Naive thymus-derived CD4-positive, alpha-beta T cell (primary cell): ENCODE measurements around the gene LDB2. TPM values are rescaled to one million over a fixed set of nuclear protein-coding genes. Genes with fewer than 3 reads are reported as not detected.

ENCODE experiments used
- ATAC-seq: fragments of 150-1000 bp; cut with Tn5 transposase; 2 replicates; pipeline ENCODE4 v1.10.0; 2021; ENCODE audit warnings: mild to moderate bottlenecking, moderate library complexity
- CTCF ChIA-PET: fragments of 350-600 bp; sonication (Branson Sonifier 250); formaldehyde crosslinking; loops from one replicate; lab custom pipeline; 2021; ENCODE audit warnings: antibody characterized with exemption; lab: Charles Lee
- POLR2A ChIA-PET: fragments of 350-600 bp; sonication (Branson Sonifier 250); formaldehyde crosslinking; loops from one replicate; lab custom pipeline; 2021; ENCODE audit warnings: antibody characterized with exemption, inconsistent platforms; lab: Charles Lee
- DNase-seq, 9 donors: peaks; one replicate each; pipeline versions ENCODE4 v3.0.0 to v3.0.0-alpha.2; 2020 to 2022; ENCODE audit warnings: mixed read lengths in 1 of 9
- H3K27ac ChIP-seq: one replicate; pipeline ENCODE4 v1.7.0; 2013; ENCODE audit warnings: mild to moderate bottlenecking, low read depth, low read length, moderate library complexity
- H3K27me3 ChIP-seq, 2 donors: one replicate each; pipeline ENCODE4 v1.7.0; 2013; ENCODE audit warnings: low read length in 2 of 2, mild to moderate bottlenecking in 2 of 2, moderate library complexity in 2 of 2; ENCODE audit not compliant: control insufficient read depth in 2 of 2, insufficient read depth in 2 of 2
- H3K36me3 ChIP-seq, 3 experiments: 1 replicate in 2 of 3; 2 replicates in 1 of 3; pipeline ENCODE4 v1.7.0; 2013; ENCODE audit warnings: low read length in 3 of 3, mild to moderate bottlenecking in 3 of 3, moderate library complexity in 1 of 3; ENCODE audit not compliant: insufficient read depth in 3 of 3, control insufficient read depth in 2 of 3
- H3K4me1 ChIP-seq, 2 donors: one replicate each; pipeline ENCODE4 v1.7.0; 2013; ENCODE audit warnings: low read length in 2 of 2, mild to moderate bottlenecking in 2 of 2, moderate library complexity in 1 of 2; ENCODE audit not compliant: control insufficient read depth in 2 of 2, insufficient read depth in 2 of 2
- H3K4me3 ChIP-seq: 2 replicates; pipeline ENCODE4 v1.7.0; 2013; ENCODE audit warnings: mild to moderate bottlenecking, low read length
- H3K9me3 ChIP-seq, 3 experiments: 1 replicate in 2 of 3; 2 replicates in 1 of 3; pipeline ENCODE4 v1.7.0; 2013; ENCODE audit warnings: low read length in 3 of 3; ENCODE audit not compliant: control insufficient read depth in 2 of 3
- H3K27ac Mint-ChIP-seq, 9 donors: one replicate each; pipeline ENCODE4 v1.8.0; 2020 to 2022; ENCODE audit warnings: mixed read lengths in 9 of 9, mild to moderate bottlenecking in 8 of 9, moderate library complexity in 5 of 9, inconsistent platforms in 2 of 9
- H3K27me3 Mint-ChIP-seq, 5 donors: one replicate each; pipeline ENCODE4 v1.8.0; 2021 to 2022; ENCODE audit warnings: mixed read lengths in 5 of 5, mild to moderate bottlenecking in 1 of 5
- H3K36me3 Mint-ChIP-seq, 5 donors: one replicate each; pipeline ENCODE4 v1.8.0; 2020 to 2022; ENCODE audit warnings: mixed read lengths in 5 of 5, mild to moderate bottlenecking in 3 of 5, inconsistent platforms in 1 of 5
- H3K4me1 Mint-ChIP-seq, 7 donors: one replicate each; pipeline ENCODE4 v1.8.0; 2020 to 2022; ENCODE audit warnings: mixed read lengths in 7 of 7, mild to moderate bottlenecking in 3 of 7, inconsistent platforms in 1 of 7
- H3K4me3 Mint-ChIP-seq, 10 donors: one replicate each; pipeline ENCODE4 v1.8.0; 2020 to 2022; ENCODE audit warnings: mild to moderate bottlenecking in 10 of 10, mixed read lengths in 10 of 10, moderate library complexity in 6 of 10, inconsistent platforms in 2 of 10
- H3K9me3 Mint-ChIP-seq, 11 donors: one replicate each; pipeline ENCODE4 v1.8.0; 2020 to 2022; ENCODE audit warnings: mixed read lengths in 11 of 11, mild to moderate bottlenecking in 4 of 11, inconsistent platforms in 1 of 11, moderate library complexity in 1 of 11
- intact Hi-C, 2 donors: fragments of 100-400 bp; cut with micrococcal nuclease; formaldehyde crosslinking; loops; one replicate each; pipeline ENCODE4 v1.15.1; 2023
- polyA plus RNA-seq, 2 donors: library from polyadenylated mRNA; unstranded; fragments of 300-500 nt; fragmentation: Illumina TruSeq; gene quantifications; one replicate each; pipeline ENCODE4 v1.2.3, GENCODE V29; 2021
- total RNA-seq, 6 experiments: library from RNA in 5 of 6; stranded (reverse) in 5 of 6; gene quantifications; 1 replicate in 5 of 6; 2 replicates in 1 of 6; pipeline ENCODE4 v1.2.3 and lab custom pipeline; 2021 to 2026

Gene LDB2
- total and polyA plus RNA-seq, 7 experiments from 2014 or later, result 0.29 to 1.5 TPM; not detected in 5

DNA sequence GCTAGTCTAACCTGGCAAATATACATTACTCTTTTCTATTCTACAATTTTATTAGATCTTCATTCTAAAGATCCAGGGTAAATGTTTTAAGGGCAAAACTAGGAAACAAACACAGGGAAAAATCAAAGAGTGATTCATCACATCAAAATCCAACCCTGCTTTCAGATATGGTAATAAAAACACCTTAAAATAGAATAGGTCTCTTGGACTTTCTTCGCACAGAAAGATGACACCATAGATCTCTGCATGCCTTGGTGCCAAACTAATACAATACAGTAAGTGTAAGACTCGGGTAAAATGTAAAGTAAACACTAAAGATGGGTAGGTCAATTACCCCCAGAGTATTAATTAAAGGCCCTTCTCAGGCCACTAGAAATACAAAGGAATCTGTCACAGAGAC, 34.2 kb downstream of the LDB2 start:
- Mint-ChIP-seq H3K4me3 (no peak overlapping the region), H3K27me3 (peaks cover 0 to 5% (median 0%) of the 10 kb centered on the region in 5 donors), H3K4me1 (no peaks in the 10 kb centered on the region), H3K9me3 (peaks cover 0 to 3% (median 0%) of the 10 kb centered on the region in 11 donors), H3K36me3 (peaks cover 0 to 4% (median 0%) of the 10 kb centered on the region in 5 donors), H3K27ac (no peak overlapping the region)
- POLR2A ChIA-PET, result no interaction called here
- CTCF ChIA-PET, result no interaction called here
- ATAC-seq (no peak), DNase-seq (no peak)
- intact Hi-C loops, result no loop called here
- Histone ChIP-seq H3K4me3 (no peak overlapping the region), H3K27ac (no peak overlapping the region), H3K36me3 (no peaks in the 10 kb centered on the region), H3K4me1 (no peaks in the 10 kb centered on the region), H3K27me3 (no peaks in the 10 kb centered on the region), H3K9me3 (no peaks in the 10 kb centered on the region)

DNA sequence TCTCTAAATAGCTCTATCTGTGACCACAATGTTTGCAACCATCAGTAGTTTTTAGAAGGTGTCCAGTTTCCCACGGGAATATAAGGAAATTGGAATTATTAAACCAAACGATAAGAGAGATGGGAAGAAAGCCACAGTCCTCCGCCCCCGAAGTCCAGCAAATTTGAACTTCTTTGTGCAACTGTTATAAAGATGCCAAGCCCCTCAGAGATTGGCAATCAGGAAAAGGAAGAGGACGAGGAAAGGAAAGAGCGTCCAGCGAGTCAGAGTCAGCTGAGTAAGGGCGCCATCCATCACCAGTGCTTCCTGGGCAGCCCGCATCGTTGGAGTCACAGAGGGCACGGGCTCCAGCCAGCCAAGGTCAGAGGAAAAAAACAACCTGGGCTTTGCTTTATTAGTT, 35.7 kb downstream of the LDB2 start:
- intact Hi-C loops, result no loop called here
- Mint-ChIP-seq H3K4me1 (no peaks in the 10 kb centered on the region), H3K27ac (no peak overlapping the region), H3K27me3 (peaks cover 0 to 5% (median 1%) of the 10 kb centered on the region in 5 donors), H3K9me3 (peaks cover 0 to 3% (median 0%) of the 10 kb centered on the region in 11 donors), H3K36me3 (peaks cover 0 to 4% (median 0%) of the 10 kb centered on the region in 5 donors), H3K4me3 (no peak overlapping the region)
- Histone ChIP-seq H3K36me3 (no peaks in the 10 kb centered on the region), H3K4me1 (no peaks in the 10 kb centered on the region), H3K4me3 (no peak overlapping the region), H3K27me3 (no peaks in the 10 kb centered on the region), H3K27ac (no peak overlapping the region), H3K9me3 (no peaks in the 10 kb centered on the region)
- POLR2A ChIA-PET, result no interaction called here
- CTCF ChIA-PET, result no interaction called here
- ATAC-seq (no peak), DNase-seq (no peak)

DNA sequence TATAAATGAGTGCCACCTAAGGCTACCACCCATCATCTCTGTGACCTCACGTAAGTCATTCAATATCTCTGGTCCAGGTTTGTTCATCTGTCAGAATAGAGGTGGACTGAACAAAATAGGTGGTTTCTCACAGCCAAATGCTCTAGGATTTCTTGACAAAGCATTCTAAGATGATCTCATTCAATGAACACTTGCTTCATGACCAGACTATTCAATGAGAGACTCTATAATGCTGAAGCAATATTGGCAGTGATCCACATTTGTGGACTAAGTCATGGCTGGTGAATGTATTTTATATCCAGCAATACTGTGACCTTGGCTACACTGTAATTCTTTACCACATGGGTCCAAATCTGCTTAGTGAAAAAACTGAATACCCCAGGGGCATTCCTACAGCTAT, 37.9 kb downstream of the LDB2 start:
- Histone ChIP-seq H3K36me3 (no peaks in the 10 kb centered on the region), H3K27ac (no peak overlapping the region), H3K4me1 (no peaks in the 10 kb centered on the region), H3K4me3 (no peak overlapping the region), H3K27me3 (no peaks in the 10 kb centered on the region), H3K9me3 (no peaks in the 10 kb centered on the region)
- H3K4me1 Mint-ChIP-seq, result no peaks in the 10 kb centered on the region
- no peak for ATAC-seq
- intact Hi-C loops, result no loop called here
- no peak overlapping the region for H3K27ac Mint-ChIP-seq
- H3K4me3 Mint-ChIP-seq, result no peak overlapping the region
- peaks cover 0 to 3% (median 0%) of the 10 kb centered on the region in 11 donors for H3K9me3 Mint-ChIP-seq
- peaks cover 0 to 4% (median 0%) of the 10 kb centered on the region in 5 donors for H3K36me3 Mint-ChIP-seq
- peaks cover 0 to 6% (median 5%) of the 10 kb centered on the region in 5 donors for H3K27me3 Mint-ChIP-seq
- ChIA-PET CTCF (no interaction called here), POLR2A (no interaction called here)
- DNase-seq, result no peak

DNA sequence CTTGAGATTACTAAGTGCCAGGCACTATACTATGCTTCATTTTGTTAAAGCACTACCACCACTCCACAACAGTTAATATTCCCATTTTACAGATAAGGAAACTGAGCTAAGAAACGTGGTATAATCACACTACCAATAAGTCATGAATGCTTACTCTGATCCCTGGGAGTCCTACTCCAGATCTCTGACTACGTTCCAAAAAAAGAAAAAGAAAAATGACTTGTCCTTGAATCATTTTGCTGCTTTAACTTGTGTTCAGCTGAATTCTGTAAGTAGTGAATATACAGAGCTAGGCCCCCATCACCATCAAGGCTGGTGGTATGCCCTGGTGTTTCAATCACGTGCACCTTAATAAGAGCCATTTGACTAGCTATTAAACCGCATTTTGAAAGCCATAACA, 39.4 kb downstream of the LDB2 start:
- Mint-ChIP-seq H3K4me1 (no peaks in the 10 kb centered on the region), H3K27me3 (peaks cover 0 to 6% (median 5%) of the 10 kb centered on the region in 5 donors), H3K36me3 (peaks cover 0 to 4% (median 0%) of the 10 kb centered on the region in 5 donors), H3K4me3 (no peak overlapping the region), H3K27ac (no peak overlapping the region), H3K9me3 (peaks cover 0 to 3% (median 0%) of the 10 kb centered on the region in 11 donors)
- Histone ChIP-seq H3K4me3 (no peak overlapping the region), H3K27ac (no peak overlapping the region), H3K9me3 (no peaks in the 10 kb centered on the region), H3K27me3 (no peaks in the 10 kb centered on the region), H3K36me3 (no peaks in the 10 kb centered on the region), H3K4me1 (no peaks in the 10 kb centered on the region)
- ATAC-seq (no peak), DNase-seq (no peak)
- intact Hi-C loops, result no loop called here
- ChIA-PET CTCF (no interaction called here), POLR2A (no interaction called here)

DNA sequence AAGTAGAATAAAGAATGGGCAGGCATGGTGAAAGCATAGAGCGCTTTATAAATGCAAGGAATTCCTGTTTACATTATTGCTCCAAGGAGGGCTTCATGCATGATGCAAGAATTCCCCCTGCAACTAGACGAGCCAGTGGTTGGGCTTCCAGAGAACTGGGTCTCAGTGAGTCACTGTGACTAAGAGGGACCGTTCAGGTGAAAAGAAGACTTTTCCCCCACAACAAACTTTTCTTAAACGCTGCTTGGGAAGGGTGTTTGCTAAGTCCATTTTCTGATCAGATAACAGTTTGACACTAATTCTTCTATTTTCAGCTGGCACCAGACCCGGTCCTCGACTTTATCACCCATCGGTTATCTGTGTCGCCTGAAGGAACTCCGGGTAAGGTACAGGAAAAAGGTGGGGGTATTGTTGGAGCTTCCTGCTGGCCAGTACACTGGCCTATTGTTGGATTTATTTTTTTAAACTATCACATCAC, 40.1 kb downstream of the LDB2 start:
- no peak overlapping the region for H3K4me3 ChIP-seq
- peaks cover 0 to 4% (median 0%) of the 10 kb centered on the region in 5 donors for H3K36me3 Mint-ChIP-seq
- no peak for DNase-seq
- intact Hi-C loops, result no loop called here
- H3K9me3 ChIP-seq, result no peaks in the 10 kb centered on the region
- no peak for ATAC-seq
- ChIA-PET POLR2A (no interaction called here), CTCF (no interaction called here)
- peaks cover 0 to 6% (median 5%) of the 10 kb centered on the region in 5 donors for H3K27me3 Mint-ChIP-seq
- H3K27ac ChIP-seq, result no peak overlapping the region
- no peaks in the 10 kb centered on the region for H3K36me3 ChIP-seq
- no peak overlapping the region for H3K27ac Mint-ChIP-seq
- peaks cover 0 to 3% (median 0%) of the 10 kb centered on the region in 11 donors for H3K9me3 Mint-ChIP-seq
- no peak overlapping the region for H3K4me3 Mint-ChIP-seq
- H3K4me1 Mint-ChIP-seq, result no peaks in the 10 kb centered on the region
- no peaks in the 10 kb centered on the region for H3K4me1 ChIP-seq
- no peaks in the 10 kb centered on the region for H3K27me3 ChIP-seq

DNA sequence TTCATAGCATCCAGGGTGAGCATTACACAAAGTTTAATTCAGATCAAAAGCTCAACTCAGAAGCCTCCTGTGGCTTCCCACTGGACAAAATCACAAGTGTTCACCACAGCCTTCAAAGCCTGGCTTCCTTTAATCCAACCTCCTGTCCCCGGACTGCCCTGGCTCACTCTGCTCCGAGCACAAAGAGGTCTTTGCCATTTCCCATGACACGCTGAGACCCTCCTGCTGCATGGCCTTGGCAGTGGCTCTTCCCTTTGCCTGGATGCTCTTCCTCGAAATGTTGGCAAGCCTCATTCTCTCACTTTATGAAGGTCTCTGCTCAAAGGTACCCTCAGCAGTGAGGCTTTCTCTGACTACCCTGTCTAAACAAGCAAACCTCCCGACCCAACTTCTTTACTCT, 41.0 kb downstream of the LDB2 start:
- CTCF ChIA-PET, result no interaction called here

DNA sequence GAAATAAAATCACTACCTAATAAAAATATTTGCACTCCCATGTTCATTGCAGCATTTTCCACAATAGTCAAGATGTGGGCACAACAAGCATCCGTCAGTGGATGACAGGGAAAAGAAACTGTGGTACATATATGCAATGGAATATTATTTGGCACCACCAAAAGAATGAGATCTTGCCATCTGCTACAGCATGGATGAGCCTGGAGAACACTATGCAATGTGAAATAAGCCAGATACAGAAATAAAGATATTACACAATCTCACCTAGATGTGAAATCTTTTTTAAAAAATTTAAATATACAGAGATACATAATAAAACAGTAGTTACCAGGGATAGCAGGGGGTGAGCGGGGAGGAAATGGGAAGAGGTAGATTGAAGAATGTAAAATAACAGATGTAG, 44.8 kb downstream of the LDB2 start:
- no peaks in the 10 kb centered on the region for H3K36me3 ChIP-seq
- no peak overlapping the region for H3K4me3 ChIP-seq
- CTCF ChIA-PET, result no interaction called here
- Mint-ChIP-seq H3K27ac (no peak overlapping the region), H3K27me3 (peaks cover 0 to 19% (median 6%) of the 10 kb centered on the region in 5 donors), H3K36me3 (no peaks in the 10 kb centered on the region), H3K4me1 (no peaks in the 10 kb centered on the region), H3K9me3 (peaks cover 0 to 1% (median 0%) of the 10 kb centered on the region in 11 donors), H3K4me3 (no peak overlapping the region)
- no peak for DNase-seq
- no peak for ATAC-seq
- intact Hi-C loops, result no loop called here
- no peaks in the 10 kb centered on the region for H3K27me3 ChIP-seq
- POLR2A ChIA-PET, result no interaction called here
- H3K27ac ChIP-seq, result no peak overlapping the region
- H3K4me1 ChIP-seq, result no peaks in the 10 kb centered on the region
- H3K9me3 ChIP-seq, result no peaks in the 10 kb centered on the region

More for the DNA sequence above, 41.0 kb downstream of the LDB2 start:
- no peak overlapping the region for H3K27ac Mint-ChIP-seq
- no peak overlapping the region for H3K4me3 Mint-ChIP-seq
- Histone ChIP-seq H3K27me3 (no peaks in the 10 kb centered on the region), H3K9me3 (no peaks in the 10 kb centered on the region), H3K4me1 (no peaks in the 10 kb centered on the region), H3K36me3 (no peaks in the 10 kb centered on the region), H3K4me3 (no peak overlapping the region), H3K27ac (no peak overlapping the region)
- peaks cover 0 to 6% (median 5%) of the 10 kb centered on the region in 5 donors for H3K27me3 Mint-ChIP-seq
- no peaks in the 10 kb centered on the region for H3K4me1 Mint-ChIP-seq
- POLR2A ChIA-PET, result no interaction called here
- peaks cover 0 to 1% (median 0%) of the 10 kb centered on the region in 11 donors for H3K9me3 Mint-ChIP-seq
- DNase-seq (no peak), ATAC-seq (no peak)
- H3K36me3 Mint-ChIP-seq, result no peaks in the 10 kb centered on the region
- intact Hi-C loops, result no loop called here
